Gastroesophageal sphincter (tissue), 3 donors: ENCODE data around the gene MRFAP1L1.

Experiments used
- CTCF ChIP-seq, 4 experiments: fragments of 200-600 bp in 2 of 4; fragments of 450-650 bp in 2 of 4; sonication (generic) in 1 of 4; IDR thresholded peaks; one replicate each; pipeline ENCODE4 v1.5.1; 2017 to 2019; ENCODE audit warnings: antibody characterized with exemption in 4 of 4, mild to moderate bottlenecking in 2 of 4, moderate library complexity in 2 of 4
- POLR2A ChIP-seq, 2 donors: fragments of 450-650 bp; IDR thresholded peaks; one replicate each; pipeline ENCODE4 v1.6.1; 2017; ENCODE audit warnings: antibody characterized with exemption in 2 of 2, mild to moderate bottlenecking in 2 of 2, moderate library complexity in 1 of 2
- POLR2AphosphoS5 ChIP-seq: sonication (generic); formaldehyde crosslinking; IDR thresholded peaks from one replicate; pipeline ENCODE4 v1.6.1; 2017; ENCODE audit warnings: antibody characterized with exemption

DNA sequence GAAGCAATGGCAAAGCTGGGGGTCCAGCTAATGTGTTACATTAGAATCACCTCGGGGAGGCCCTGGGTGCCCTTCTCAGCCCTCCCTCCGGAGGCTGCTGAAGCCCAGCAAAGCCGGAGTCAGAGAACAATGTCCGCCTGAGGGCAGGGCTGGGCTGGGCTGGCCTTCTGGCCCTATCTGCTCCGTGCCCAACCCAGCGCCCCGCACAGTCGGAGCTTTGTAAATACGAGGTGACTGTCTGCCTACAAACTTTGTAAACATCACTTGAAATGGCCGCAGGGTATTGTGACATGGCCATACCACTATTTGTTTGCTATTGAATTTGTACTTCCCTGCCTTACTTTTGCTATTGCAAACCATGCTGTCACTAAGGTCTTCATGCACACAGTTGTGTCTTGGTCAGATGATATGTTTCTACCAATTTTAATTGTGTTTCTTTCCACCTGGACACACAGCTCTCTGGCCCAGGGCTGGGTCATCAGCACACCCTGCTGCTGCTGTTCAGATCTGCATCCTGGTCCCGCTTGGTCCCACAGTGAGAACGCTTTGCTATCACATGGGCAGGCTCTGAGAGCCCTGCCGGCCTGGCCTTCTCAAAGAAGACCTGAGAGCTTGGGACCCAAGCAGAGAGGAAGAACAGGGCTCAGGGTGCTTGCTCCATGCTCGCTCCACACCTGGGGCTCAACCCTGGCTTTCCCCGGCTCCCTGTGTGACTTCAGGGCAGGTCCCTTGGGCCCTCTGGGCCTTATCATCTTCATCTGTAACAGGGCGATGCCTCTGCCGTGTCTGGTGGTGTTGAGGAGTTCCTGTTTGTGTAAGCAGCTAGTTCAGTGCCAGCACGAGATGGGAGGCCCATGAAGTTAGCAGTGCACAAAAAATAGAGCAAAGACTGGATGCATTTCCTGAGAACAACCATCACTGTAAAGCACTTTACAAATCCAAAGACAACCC lies 13.7 kb downstream of the MRFAP1L1 start:
- no peak for TF ChIP-seq CTCF (IDR thresholded peaks at IDR 0.05)
- no peak for TF ChIP-seq POLR2A (IDR thresholded peaks at IDR 0.05)
- TF ChIP-seq POLR2AphosphoS5 = no peak
